Endodermal cell (in vitro differentiated cells): ENCODE measurements around the gene ELFN1. TPM values are rescaled to one million over a fixed set of nuclear protein-coding genes. Genes with fewer than 3 reads are reported as not detected.

Source experiments
- DNase-seq: peaks from one replicate; pipeline ENCODE4 v3.0.0-alpha.2; 2017
- H3K27ac ChIP-seq: 2 replicates; pipeline ENCODE4 v1.5.1; 2013; ENCODE audit warnings: mild to moderate bottlenecking, low read depth, low read length, moderate library complexity
- H3K27me3 ChIP-seq: 2 replicates; pipeline ENCODE4 v1.6.1; 2013; ENCODE audit warnings: mild to moderate bottlenecking, low read length, moderate library complexity; ENCODE audit not compliant: insufficient read depth, control insufficient read depth, poor library complexity, severe bottlenecking
- H3K36me3 ChIP-seq: 2 replicates; pipeline ENCODE4 v1.7.0; 2013; ENCODE audit warnings: mild to moderate bottlenecking, low read length, moderate library complexity; ENCODE audit not compliant: control insufficient read depth, insufficient read depth
- H3K4me1 ChIP-seq: one replicate; pipeline ENCODE4 v1.7.0; 2013; ENCODE audit warnings: low read length; ENCODE audit not compliant: control insufficient read depth, insufficient read depth
- H3K4me3 ChIP-seq: 2 replicates; pipeline ENCODE4 v1.5.1; 2013; ENCODE audit warnings: mild to moderate bottlenecking, low read length, moderate library complexity
- H3K9ac ChIP-seq: 2 replicates; pipeline ENCODE4 v1.6.1; 2013; ENCODE audit warnings: mild to moderate bottlenecking, low read length, moderate library complexity; ENCODE audit not compliant: poor library complexity, severe bottlenecking; ENCODE audit errors: extremely low read depth
- H3K9me3 ChIP-seq: 2 replicates; pipeline ENCODE4 v1.6.1; 2013; ENCODE audit warnings: mild to moderate bottlenecking, low read length, moderate library complexity; ENCODE audit not compliant: control insufficient read depth
- H3K27ac Mint-ChIP-seq: 2 replicates; pipeline ENCODE4 v1.8.0; 2020; ENCODE audit warnings: mixed read lengths
- H3K27me3 Mint-ChIP-seq: 2 replicates; pipeline ENCODE4 v1.8.0; 2021; ENCODE audit warnings: mild to moderate bottlenecking, mixed read lengths; ENCODE audit not compliant: insufficient read depth
- H3K36me3 Mint-ChIP-seq: 2 replicates; pipeline ENCODE4 v1.8.0; 2020; ENCODE audit warnings: low read depth, mixed read lengths
- H3K4me1 Mint-ChIP-seq: 2 replicates; pipeline ENCODE4 v1.8.0; 2020; ENCODE audit warnings: mixed read lengths
- H3K4me3 Mint-ChIP-seq: 2 replicates; pipeline ENCODE4 v1.8.0; 2020; ENCODE audit warnings: mild to moderate bottlenecking, moderate library complexity, mixed read lengths
- H3K9me3 Mint-ChIP-seq: 2 replicates; pipeline ENCODE4 v1.8.0; 2020; ENCODE audit warnings: mild to moderate bottlenecking, mixed read lengths
- WGBS, 2 experiments: methylation state at CpG; one replicate each; pipeline versions ENCODE4 v1.1.5 to v1.1.7; 2013; ENCODE audit warnings: missing lambda C conversion rate in 2 of 2, mixed read lengths in 1 of 2; ENCODE audit not compliant: insufficient coverage in 1 of 2, insufficient read length in 1 of 2; 5-methylcytosine and 5-hydroxymethylcytosine counted together
- total RNA-seq, 2 donors: library from RNA; stranded (reverse); fragmentation: NEBNext Ultra II Directional in 1 of 2; extraction: Animal tissue kit (Norgen Biotek cat#: 25700) in 1 of 2; gene quantifications; 2 replicates in 1 of 2; 3 replicates in 1 of 2; pipeline ENCODE4 v1.2.1, GENCODE V29; 2021
- TF ChIP-seq, protein P1 (sequence below): fragments of 200-600 bp; sonication (generic); conservative IDR thresholded peaks from 2 replicates; pipeline ENCODE4 v1.5.0; 2021; ENCODE audit warnings: antibody characterized with exemption, mild to moderate bottlenecking

The ELFN1 gene
- total RNA-seq, 2 donors from 2014 or later, result 2.1 to 5.0 TPM

DNA sequence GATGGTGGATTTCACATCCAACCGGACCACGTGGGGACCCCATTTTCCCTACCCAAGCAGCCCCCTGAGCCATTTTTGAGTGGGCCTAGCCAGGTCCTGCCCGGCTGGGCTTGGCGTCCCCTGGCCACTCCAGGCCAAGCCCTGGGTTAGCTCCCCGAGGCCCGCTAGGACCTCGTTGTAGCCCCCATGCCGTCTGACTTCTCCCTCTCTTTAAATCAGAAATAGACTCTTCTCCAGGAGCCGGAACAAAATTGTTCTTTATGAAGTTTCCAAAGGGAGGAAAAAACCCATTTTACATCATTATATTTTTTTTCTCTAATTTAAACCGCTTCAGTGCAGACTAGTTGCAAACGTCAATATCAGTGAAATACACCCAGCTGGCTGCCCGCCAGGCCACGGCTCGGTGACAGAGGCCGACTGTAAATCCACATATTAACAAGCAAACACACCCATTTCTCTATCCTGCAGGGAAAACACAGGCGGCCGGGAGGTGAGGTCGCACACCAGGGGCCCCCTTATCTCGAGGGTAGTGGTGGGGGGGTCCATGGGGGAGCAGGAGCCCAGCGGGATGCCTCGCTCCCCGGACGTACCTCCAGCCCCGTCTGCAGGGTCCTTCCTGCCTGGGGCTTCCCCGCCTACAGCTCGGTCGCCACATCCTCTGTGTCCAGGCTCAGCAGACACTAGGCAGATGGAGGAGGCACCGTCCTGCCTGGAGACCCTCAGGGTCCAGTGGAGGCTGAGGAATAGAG lies 72.7 kb downstream of the ELFN1 start:
- Mint-ChIP-seq H3K4me3 (no peak overlapping the region), H3K9me3 (no peaks in the 10 kb centered on the region), H3K27ac (no peak overlapping the region), H3K27me3 (no peaks in the 10 kb centered on the region), H3K36me3 (peaks cover 1% of the 10 kb centered on the region), H3K4me1 (no peaks in the 10 kb centered on the region)
- Histone ChIP-seq H3K9me3 (no peaks in the 10 kb centered on the region), H3K27ac (no peak overlapping the region), H3K9ac (no peak overlapping the region), H3K4me1 (no peaks in the 10 kb centered on the region), H3K4me3 (no peak overlapping the region), H3K27me3 (no peaks in the 10 kb centered on the region), H3K36me3 (no peaks in the 10 kb centered on the region)
- DNase-seq, result no peak
- 86 to 88% methylated on average over 17 to 28 of the region's 28 CpGs for WGBS, 2 experiments
- TF ChIP-seq, protein P1, sequence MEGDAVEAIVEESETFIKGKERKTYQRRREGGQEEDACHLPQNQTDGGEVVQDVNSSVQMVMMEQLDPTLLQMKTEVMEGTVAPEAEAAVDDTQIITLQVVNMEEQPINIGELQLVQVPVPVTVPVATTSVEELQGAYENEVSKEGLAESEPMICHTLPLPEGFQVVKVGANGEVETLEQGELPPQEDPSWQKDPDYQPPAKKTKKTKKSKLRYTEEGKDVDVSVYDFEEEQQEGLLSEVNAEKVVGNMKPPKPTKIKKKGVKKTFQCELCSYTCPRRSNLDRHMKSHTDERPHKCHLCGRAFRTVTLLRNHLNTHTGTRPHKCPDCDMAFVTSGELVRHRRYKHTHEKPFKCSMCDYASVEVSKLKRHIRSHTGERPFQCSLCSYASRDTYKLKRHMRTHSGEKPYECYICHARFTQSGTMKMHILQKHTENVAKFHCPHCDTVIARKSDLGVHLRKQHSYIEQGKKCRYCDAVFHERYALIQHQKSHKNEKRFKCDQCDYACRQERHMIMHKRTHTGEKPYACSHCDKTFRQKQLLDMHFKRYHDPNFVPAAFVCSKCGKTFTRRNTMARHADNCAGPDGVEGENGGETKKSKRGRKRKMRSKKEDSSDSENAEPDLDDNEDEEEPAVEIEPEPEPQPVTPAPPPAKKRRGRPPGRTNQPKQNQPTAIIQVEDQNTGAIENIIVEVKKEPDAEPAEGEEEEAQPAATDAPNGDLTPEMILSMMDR, result no peak

DNA sequence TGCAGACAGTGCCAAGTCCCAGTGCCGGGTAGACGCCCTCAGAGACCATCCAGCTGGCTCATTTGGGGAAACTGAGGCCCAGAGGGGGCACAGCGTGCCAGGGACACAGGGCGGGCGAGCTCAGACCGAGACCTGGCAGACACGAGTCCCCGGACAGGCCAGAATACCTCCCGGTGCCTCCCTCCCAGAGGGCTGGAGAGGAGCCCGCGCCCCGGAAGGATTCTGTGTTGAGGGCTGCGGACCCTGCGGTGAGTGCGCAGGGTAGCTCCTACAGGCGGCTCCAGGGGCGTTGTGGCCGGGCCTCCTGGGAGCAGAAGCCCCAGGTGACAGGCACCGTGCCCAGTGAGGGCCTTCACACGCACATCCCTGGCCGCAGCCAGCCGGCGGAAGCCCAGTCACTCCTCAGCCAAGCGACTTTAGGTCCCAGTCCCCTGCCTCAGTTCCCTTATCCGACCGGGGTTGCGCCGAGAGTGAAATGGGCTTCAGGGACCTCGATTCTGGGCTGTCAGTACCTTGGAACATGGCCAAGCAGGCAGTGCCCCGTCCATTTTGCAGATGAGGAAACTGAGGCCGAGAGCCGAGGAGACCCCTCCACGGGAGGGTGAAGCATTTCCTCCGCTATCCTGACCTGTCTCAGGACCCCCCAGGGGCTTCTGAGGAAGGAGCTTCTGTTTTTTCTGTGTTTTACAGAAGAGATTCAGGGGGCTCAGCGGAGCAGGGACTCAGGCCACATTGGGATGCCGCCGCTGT lies 73.6 kb downstream of the ELFN1 start:
- Histone ChIP-seq H3K9ac (no peak overlapping the region), H3K9me3 (no peaks in the 10 kb centered on the region), H3K4me3 (no peak overlapping the region), H3K27ac (no peak overlapping the region), H3K36me3 (no peaks in the 10 kb centered on the region), H3K4me1 (no peaks in the 10 kb centered on the region), H3K27me3 (no peaks in the 10 kb centered on the region)
- no peak overlapping the region for H3K27ac Mint-ChIP-seq
- H3K27me3 Mint-ChIP-seq, result no peaks in the 10 kb centered on the region
- TF ChIP-seq, protein P1, result no peak
- no peaks in the 10 kb centered on the region for H3K4me1 Mint-ChIP-seq
- DNase-seq, result no peak
- H3K9me3 Mint-ChIP-seq, result no peaks in the 10 kb centered on the region
- peaks cover 1% of the 10 kb centered on the region for H3K36me3 Mint-ChIP-seq
- WGBS, 2 experiments, result 94% methylated on average over 30 to 37 of the region's 37 CpGs
- no peak overlapping the region for H3K4me3 Mint-ChIP-seq

GRCh38 chr7:1744296-1745017 lies 74.4 kb downstream of the ELFN1 start:
- Histone ChIP-seq H3K27ac (no peak overlapping the region), H3K4me3 (no peak overlapping the region), H3K27me3 (no peaks in the 10 kb centered on the region), H3K9me3 (no peaks in the 10 kb centered on the region), H3K9ac (no peak overlapping the region), H3K4me1 (no peaks in the 10 kb centered on the region), H3K36me3 (no peaks in the 10 kb centered on the region)
- TF ChIP-seq, protein P1, result no peak
- no peak for DNase-seq
- 95% methylated on average over 32 to 56 of the region's 56 CpGs for WGBS, 2 experiments
- Mint-ChIP-seq H3K9me3 (no peaks in the 10 kb centered on the region), H3K27me3 (no peaks in the 10 kb centered on the region), H3K27ac (no peak overlapping the region), H3K4me1 (no peaks in the 10 kb centered on the region), H3K4me3 (no peak overlapping the region), H3K36me3 (peaks cover 1% of the 10 kb centered on the region)
